K562 (cell line): ENCODE data around the gene RERE. TPM values are rescaled to one million over a fixed set of nuclear protein-coding genes. Genes with fewer than 3 reads are reported as not detected.
A peak's percentile ranks its signal among the peaks of the same experiment; 100 is the strongest.

Experiments
- DMBX1 ChIP-seq: fragments of 250-450 bp; sonication (Bioruptor Pico); IDR thresholded peaks from 2 replicates; pipeline ENCODE4 v1.8.0; 2022; ENCODE audit warnings: inconsistent platforms, mild to moderate bottlenecking, moderate library complexity, borderline replicate concordance
- EP400 ChIP-seq: fragments of 450-650 bp; IDR thresholded peaks from 2 replicates; pipeline ENCODE4 v1.6.1; 2017; ENCODE audit warnings: antibody characterized with exemption, mild to moderate bottlenecking, moderate library complexity
- HOMEZ ChIP-seq: fragments of 250-450 bp; sonication (Bioruptor Pico); IDR thresholded peaks from 2 replicates; pipeline ENCODE4 v1.4.0; 2020; ENCODE audit warnings: mild to moderate bottlenecking, moderate library complexity
- NONO ChIP-seq, 2 experiments: fragments of 200-400 bp in 1 of 2; fragments of 450-650 bp in 1 of 2; formaldehyde crosslinking in 1 of 2; IDR thresholded peaks; 2 replicates each; pipeline ENCODE4 v1.6.1; 2017; ENCODE audit warnings: low read depth in 2 of 2, mild to moderate bottlenecking in 2 of 2, moderate library complexity in 2 of 2, low read length in 1 of 2
- SMARCC2 ChIP-seq: fragments of 450-650 bp; IDR thresholded peaks from 2 replicates; pipeline ENCODE4 v1.6.1; 2017; ENCODE audit warnings: antibody characterized with exemption, moderate library complexity, mild to moderate bottlenecking, low read depth
- SOX6 ChIP-seq: fragments of 450-650 bp; IDR thresholded peaks from 2 replicates; pipeline ENCODE4 v1.6.1; 2014; ENCODE audit warnings: mild to moderate bottlenecking
- SREBF2 ChIP-seq: sonication (generic); formaldehyde crosslinking; IDR thresholded peaks from 2 replicates; pipeline ENCODE4 v1.4.0; 2020; ENCODE audit warnings: mild to moderate bottlenecking, missing genetic modification reagents
- TEAD4 ChIP-seq, 2 experiments: sonication (generic) in 1 of 2; formaldehyde crosslinking in 1 of 2; IDR thresholded peaks; 2 replicates each; pipeline versions ENCODE4 v1.6.1 to v1.8.0; 2012 to 2022; ENCODE audit warnings: borderline replicate concordance in 1 of 2, inconsistent platforms in 1 of 2, low read length in 1 of 2, mild to moderate bottlenecking in 1 of 2, missing genetic modification reagents in 1 of 2
- ZNF395 ChIP-seq: fragments of 200-800 bp; sonication (Bioruptor generic); IDR thresholded peaks from 2 replicates; pipeline ENCODE4 v1.6.1; 2017; ENCODE audit warnings: missing genetic modification characterization, missing compliant biosample characterization
- ZNF512 ChIP-seq: IDR thresholded peaks from 2 replicates; pipeline ENCODE4 v1.6.1; 2016; ENCODE audit warnings: missing genetic modification characterization, missing compliant biosample characterization
- ZNF778 ChIP-seq: fragments of 450-650 bp; formaldehyde crosslinking; IDR thresholded peaks from 2 replicates; pipeline ENCODE4 v1.4.0; 2020; ENCODE audit warnings: mild to moderate bottlenecking, moderate library complexity
- polyA plus RNA-seq, 8 experiments: library from polyadenylated mRNA; depleted of rRNA in 4 of 8; stranded (reverse) in 5 of 8; unstranded in 3 of 8; fragments of >200 nt; fragmentation: Nextera tagmentation in 2 of 8; fragmentation: Illumina TruSeq in 1 of 8; extraction: Ambion mirVana in 2 of 8; extraction: Trizol in 1 of 8; gene quantifications; 2 replicates each; pipeline versions ENCODE4 v1.2.1 to v1.2.3, GENCODE V29; 2011 to 2014; ENCODE audit warnings: inconsistent platforms in 1 of 8, missing spikeins in 1 of 8
- total RNA-seq, 7 experiments: library from RNA; depleted of rRNA in 6 of 7; stranded (reverse); fragments of >200 nt in 6 of 7; fragmentation: Illumina TruSeq in 2 of 7; extraction: Trizol in 2 of 7; gene quantifications; 2 replicates each; pipeline versions ENCODE4 v1.2.1 to v1.2.3, GENCODE V29; 2011 to 2021; ENCODE audit warnings: low replicate concordance in 1 of 7

The RERE gene
- total and polyA plus RNA-seq, 9 of the 15 experiments (the other 6 are each of a cell fraction or from before 2014, with no cell fraction given): 3.0 to 51.5 (median 13.4) TPM

- TF ChIP-seq ZNF512 (tag): no peak
- no peak for TF ChIP-seq DMBX1
- TF ChIP-seq EP400: peak; percentile 61
- no peak for TF ChIP-seq SREBF2 (CRISPR knock-in tag)
- TF ChIP-seq TEAD4 (IDR thresholded peaks at IDR 0.05; ENCODE audit: low read length): peak; percentile 91
- TF ChIP-seq TEAD4 (CRISPR knock-in tag; IDR thresholded peaks at IDR 0.05; ENCODE audit: borderline replicate concordance): no peak
- TF ChIP-seq HOMEZ (CRISPR knock-in tag): no peak
- TF ChIP-seq ZNF395 (CRISPR knock-in tag): 0 out of 2 replicates have a peak, but pooled peaks have one; percentile 45
- TF ChIP-seq SMARCC2: peak; percentile 64; the same call in 1 of the 2 replicates
- peak in 1 of 2 experiments; percentile 83; a peak in 2 of 4 replicates for TF ChIP-seq NONO (IDR thresholded peaks at IDR 0.05; ENCODE audit: low read depth in 2 of 2, low read length in 1 of 2)
- TF ChIP-seq ZNF778 (CRISPR knock-in tag): no peak
- peak; percentile 89 for TF ChIP-seq SOX6
Observed at GRCh38 chr1:8388732-8389562, 428.5 kb downstream of the RERE start (continued).
